Endodermal cell (in vitro differentiated cells): Measurements from ENCODE around the gene DENND4A. TPM values are rescaled to one million over a fixed set of nuclear protein-coding genes. Genes with fewer than 3 reads are reported as not detected.

Source experiments
- DNase-seq: peaks from one replicate; pipeline ENCODE4 v3.0.0-alpha.2; 2017
- H3K27ac ChIP-seq: 2 replicates; pipeline ENCODE4 v1.5.1; 2013; ENCODE audit warnings: mild to moderate bottlenecking, low read depth, low read length, moderate library complexity
- H3K27me3 ChIP-seq: 2 replicates; pipeline ENCODE4 v1.6.1; 2013; ENCODE audit warnings: mild to moderate bottlenecking, low read length, moderate library complexity; ENCODE audit not compliant: insufficient read depth, control insufficient read depth, poor library complexity, severe bottlenecking
- H3K36me3 ChIP-seq: 2 replicates; pipeline ENCODE4 v1.7.0; 2013; ENCODE audit warnings: mild to moderate bottlenecking, low read length, moderate library complexity; ENCODE audit not compliant: control insufficient read depth, insufficient read depth
- H3K4me1 ChIP-seq: one replicate; pipeline ENCODE4 v1.7.0; 2013; ENCODE audit warnings: low read length; ENCODE audit not compliant: control insufficient read depth, insufficient read depth
- H3K4me3 ChIP-seq: 2 replicates; pipeline ENCODE4 v1.5.1; 2013; ENCODE audit warnings: mild to moderate bottlenecking, low read length, moderate library complexity
- H3K9ac ChIP-seq: 2 replicates; pipeline ENCODE4 v1.6.1; 2013; ENCODE audit warnings: mild to moderate bottlenecking, low read length, moderate library complexity; ENCODE audit not compliant: poor library complexity, severe bottlenecking; ENCODE audit errors: extremely low read depth
- H3K9me3 ChIP-seq: 2 replicates; pipeline ENCODE4 v1.6.1; 2013; ENCODE audit warnings: mild to moderate bottlenecking, low read length, moderate library complexity; ENCODE audit not compliant: control insufficient read depth
- H3K27ac Mint-ChIP-seq: 2 replicates; pipeline ENCODE4 v1.8.0; 2020; ENCODE audit warnings: mixed read lengths
- H3K27me3 Mint-ChIP-seq: 2 replicates; pipeline ENCODE4 v1.8.0; 2021; ENCODE audit warnings: mild to moderate bottlenecking, mixed read lengths; ENCODE audit not compliant: insufficient read depth
- H3K36me3 Mint-ChIP-seq: 2 replicates; pipeline ENCODE4 v1.8.0; 2020; ENCODE audit warnings: low read depth, mixed read lengths
- H3K4me1 Mint-ChIP-seq: 2 replicates; pipeline ENCODE4 v1.8.0; 2020; ENCODE audit warnings: mixed read lengths
- H3K4me3 Mint-ChIP-seq: 2 replicates; pipeline ENCODE4 v1.8.0; 2020; ENCODE audit warnings: mild to moderate bottlenecking, moderate library complexity, mixed read lengths
- H3K9me3 Mint-ChIP-seq: 2 replicates; pipeline ENCODE4 v1.8.0; 2020; ENCODE audit warnings: mild to moderate bottlenecking, mixed read lengths
- WGBS, 2 experiments: methylation state at CpG; one replicate each; pipeline versions ENCODE4 v1.1.5 to v1.1.7; 2013; ENCODE audit warnings: missing lambda C conversion rate in 2 of 2, mixed read lengths in 1 of 2; ENCODE audit not compliant: insufficient coverage in 1 of 2, insufficient read length in 1 of 2; 5-methylcytosine and 5-hydroxymethylcytosine counted together
- total RNA-seq, 2 donors: library from RNA; stranded (reverse); fragmentation: NEBNext Ultra II Directional in 1 of 2; extraction: Animal tissue kit (Norgen Biotek cat#: 25700) in 1 of 2; gene quantifications; 2 replicates in 1 of 2; 3 replicates in 1 of 2; pipeline ENCODE4 v1.2.1, GENCODE V29; 2021
- TF ChIP-seq, protein P1 (sequence below): fragments of 200-600 bp; sonication (generic); conservative IDR thresholded peaks from 2 replicates; pipeline ENCODE4 v1.5.0; 2021; ENCODE audit warnings: antibody characterized with exemption, mild to moderate bottlenecking

Gene DENND4A
- total RNA-seq, 2 donors from 2014 or later = 7.3 to 9.8 TPM

DNA sequence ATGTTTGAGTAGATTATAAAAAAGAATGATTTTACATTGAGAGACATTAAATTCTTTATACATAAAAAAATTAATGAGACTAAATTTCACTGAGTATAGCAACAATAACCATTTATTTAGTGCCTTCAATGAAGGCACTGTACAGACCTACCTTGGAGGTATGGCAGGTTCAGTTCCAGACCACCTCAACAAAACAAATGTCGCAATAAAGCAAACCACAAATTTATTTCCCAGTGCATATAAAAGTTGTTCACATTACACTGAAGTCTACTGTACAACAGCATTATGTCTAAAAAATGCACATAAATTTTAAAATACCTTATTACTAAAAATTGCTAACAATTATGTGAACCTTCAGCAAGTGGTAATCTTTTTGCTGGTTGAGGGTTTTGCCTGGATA is 111.5 kb downstream of the DENND4A start:
- 100% methylated on average over 1 of the region's 1 CpG for WGBS, 2 experiments
- Histone ChIP-seq H3K4me3 (no peak overlapping the region), H3K9me3 (no peaks in the 10 kb centered on the region), H3K36me3 (no peaks in the 10 kb centered on the region), H3K27me3 (no peaks in the 10 kb centered on the region), H3K27ac (no peak overlapping the region), H3K4me1 (no peaks in the 10 kb centered on the region), H3K9ac (no peak overlapping the region)
- Mint-ChIP-seq H3K4me1 (no peaks in the 10 kb centered on the region), H3K27me3 (no peaks in the 10 kb centered on the region), H3K9me3 (no peaks in the 10 kb centered on the region), H3K4me3 (no peak overlapping the region), H3K36me3 (no peaks in the 10 kb centered on the region), H3K27ac (no peak overlapping the region)
- DNase-seq = no peak
- TF ChIP-seq, protein P1, sequence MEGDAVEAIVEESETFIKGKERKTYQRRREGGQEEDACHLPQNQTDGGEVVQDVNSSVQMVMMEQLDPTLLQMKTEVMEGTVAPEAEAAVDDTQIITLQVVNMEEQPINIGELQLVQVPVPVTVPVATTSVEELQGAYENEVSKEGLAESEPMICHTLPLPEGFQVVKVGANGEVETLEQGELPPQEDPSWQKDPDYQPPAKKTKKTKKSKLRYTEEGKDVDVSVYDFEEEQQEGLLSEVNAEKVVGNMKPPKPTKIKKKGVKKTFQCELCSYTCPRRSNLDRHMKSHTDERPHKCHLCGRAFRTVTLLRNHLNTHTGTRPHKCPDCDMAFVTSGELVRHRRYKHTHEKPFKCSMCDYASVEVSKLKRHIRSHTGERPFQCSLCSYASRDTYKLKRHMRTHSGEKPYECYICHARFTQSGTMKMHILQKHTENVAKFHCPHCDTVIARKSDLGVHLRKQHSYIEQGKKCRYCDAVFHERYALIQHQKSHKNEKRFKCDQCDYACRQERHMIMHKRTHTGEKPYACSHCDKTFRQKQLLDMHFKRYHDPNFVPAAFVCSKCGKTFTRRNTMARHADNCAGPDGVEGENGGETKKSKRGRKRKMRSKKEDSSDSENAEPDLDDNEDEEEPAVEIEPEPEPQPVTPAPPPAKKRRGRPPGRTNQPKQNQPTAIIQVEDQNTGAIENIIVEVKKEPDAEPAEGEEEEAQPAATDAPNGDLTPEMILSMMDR = no peak

DNA sequence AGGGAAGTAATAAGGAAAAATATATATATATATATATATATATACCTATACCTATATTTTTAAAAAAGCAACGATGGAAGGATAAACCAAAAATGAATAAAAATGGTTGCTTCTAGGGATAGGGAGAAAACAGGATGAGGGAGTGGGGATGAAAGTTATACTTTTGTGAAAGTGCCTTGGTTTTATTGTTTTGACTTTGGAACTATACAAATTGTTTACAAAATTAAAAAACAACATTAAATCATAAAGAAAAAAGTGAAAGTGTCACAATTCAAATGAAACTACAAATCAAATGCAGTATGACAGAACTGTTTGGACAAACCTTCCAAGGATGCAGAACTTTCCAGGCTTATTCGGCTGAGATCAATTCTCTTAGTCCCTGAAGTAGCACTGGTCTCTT is 116.0 kb downstream of the DENND4A start:
- Histone ChIP-seq H3K9me3 (no peaks in the 10 kb centered on the region), H3K4me1 (no peaks in the 10 kb centered on the region), H3K27ac (no peak overlapping the region), H3K36me3 (no peaks in the 10 kb centered on the region), H3K4me3 (no peak overlapping the region), H3K9ac (no peak overlapping the region), H3K27me3 (no peaks in the 10 kb centered on the region)
- TF ChIP-seq, protein P1 = no peak
- DNase-seq = no peak
- Mint-ChIP-seq H3K4me1 (peaks cover 5% of the 10 kb centered on the region), H3K27ac (no peak overlapping the region), H3K36me3 (peaks cover 3% of the 10 kb centered on the region), H3K4me3 (no peak overlapping the region), H3K9me3 (no peaks in the 10 kb centered on the region), H3K27me3 (no peaks in the 10 kb centered on the region)
- 92 to 98% methylated on average over 1 to 2 of the region's 2 CpGs for WGBS, 2 experiments

DNA sequence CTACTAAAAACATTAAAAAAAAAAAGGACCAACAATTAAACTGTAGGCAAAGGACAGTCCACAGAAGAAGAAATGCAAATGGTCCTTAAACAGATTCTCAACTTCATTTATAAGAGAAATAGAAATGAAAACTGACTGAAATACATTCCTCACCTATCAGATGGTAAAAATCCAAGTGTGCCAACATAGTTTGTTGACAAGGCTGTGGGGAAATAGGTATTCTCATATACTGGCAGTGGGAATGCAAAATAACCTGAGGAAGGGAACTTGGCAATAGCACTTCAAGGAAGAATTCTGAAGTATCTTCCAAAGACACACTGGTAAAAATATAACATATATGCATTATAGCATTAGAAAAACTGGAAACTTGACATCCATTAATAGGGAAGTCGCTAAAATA is 116.5 kb downstream of the DENND4A start:
- peaks cover 5% of the 10 kb centered on the region for H3K4me1 Mint-ChIP-seq
- no peak overlapping the region for H3K27ac ChIP-seq
- H3K9me3 ChIP-seq = no peaks in the 10 kb centered on the region
- no peak overlapping the region for H3K4me3 ChIP-seq
- H3K27me3 Mint-ChIP-seq = no peaks in the 10 kb centered on the region
- no peaks in the 10 kb centered on the region for H3K27me3 ChIP-seq
- no peaks in the 10 kb centered on the region for H3K4me1 ChIP-seq
- TF ChIP-seq, protein P1 = no peak
- H3K36me3 ChIP-seq = no peaks in the 10 kb centered on the region
- DNase-seq = no peak
- H3K9me3 Mint-ChIP-seq = no peaks in the 10 kb centered on the region
- H3K27ac Mint-ChIP-seq = no peak overlapping the region
- H3K9ac ChIP-seq = no peak overlapping the region
- no peak overlapping the region for H3K4me3 Mint-ChIP-seq
- no CpG with 5 or more reads among the region's 1 CpG for WGBS, 2 experiments
- H3K36me3 Mint-ChIP-seq = peaks cover 6% of the 10 kb centered on the region
